ENCODE measurements around the gene SERPINB8.

SERPINB8 gene

GRCh38 chr18:63965716-63966330 lies 4.1 kb upstream of the SERPINB8 start:
- no peak for DNase-seq

DNA sequence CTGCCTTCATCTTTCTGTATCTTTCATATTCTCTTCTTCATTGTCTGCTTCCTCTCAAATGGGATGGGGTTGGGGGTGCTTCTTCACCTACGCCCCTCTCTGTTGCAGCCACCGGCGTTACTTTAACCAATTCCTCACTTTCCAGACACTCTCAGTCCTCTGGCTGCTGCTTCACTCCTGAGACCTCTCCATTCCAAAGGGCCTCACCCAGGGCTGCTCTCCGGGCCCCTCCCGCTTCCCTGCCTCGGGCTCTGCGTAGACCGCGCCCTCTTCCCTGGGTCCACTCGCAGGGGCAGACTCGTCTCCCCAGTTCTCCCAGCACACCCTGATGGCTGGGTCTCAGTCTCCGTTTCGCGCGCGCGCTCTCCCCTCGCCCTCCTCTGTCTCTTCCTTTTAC lies 926 bp downstream of the SERPINB8 start:
- no peak for DNase-seq

DNA sequence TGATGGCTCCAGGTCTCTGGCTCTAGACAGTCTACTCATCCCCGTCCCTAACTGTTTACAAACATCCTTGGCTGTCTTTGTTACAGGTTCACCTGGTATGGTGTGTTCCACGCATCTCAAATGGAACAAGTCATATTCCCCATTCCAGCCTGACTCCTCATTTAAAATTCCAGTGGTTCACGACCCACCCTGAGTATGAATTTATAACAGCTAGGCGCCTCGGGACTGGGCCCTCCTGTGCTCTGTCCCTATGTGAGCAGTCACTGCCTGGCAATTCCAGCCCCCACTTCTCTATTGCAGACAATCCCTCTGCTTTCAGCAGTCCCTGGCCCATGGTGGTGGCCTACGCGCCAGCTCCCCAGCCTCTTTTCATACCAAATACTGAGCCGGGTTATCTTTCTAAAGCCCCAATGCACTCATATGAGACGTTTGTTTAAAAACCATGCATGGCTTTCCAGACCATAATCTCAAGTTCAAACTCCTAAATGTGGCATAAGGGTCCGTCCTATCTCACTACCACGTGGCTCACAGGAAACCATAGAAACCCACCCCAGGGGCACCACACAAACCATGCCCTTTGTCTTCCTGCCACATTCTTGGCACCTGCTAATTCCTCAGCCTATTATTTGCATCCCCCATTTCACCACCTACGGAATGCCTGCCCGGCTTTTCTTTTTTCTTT lies 1.6 kb downstream of the SERPINB8 start:
- DNase-seq, result no peak

- DNase-seq, result no peak
Measured at GRCh38 chr18:63972002-63972376, 2.1 kb downstream of the SERPINB8 start.

GRCh38 chr18:63974991-63975390 lies 5.1 kb downstream of the SERPINB8 start:
- no peak for DNase-seq

- DNase-seq, result no peak
Measured at GRCh38 chr18:63975628-63976027, 5.7 kb downstream of the SERPINB8 start.

- no peak for DNase-seq
Measured at GRCh38 chr18:63977040-63977439, 7.2 kb downstream of the SERPINB8 start.

- peak; percentile 13 to 23 for DNase-seq
Measured at GRCh38 chr18:63979409-63979920, 9.6 kb downstream of the SERPINB8 start.

- DNase-seq, result no peak
Measured at GRCh38 chr18:63980027-63980426, 10.1 kb downstream of the SERPINB8 start.

GRCh38 chr18:63980896-63981460 lies 11.1 kb downstream of the SERPINB8 start:
- DNase-seq, result no peak

DNA sequence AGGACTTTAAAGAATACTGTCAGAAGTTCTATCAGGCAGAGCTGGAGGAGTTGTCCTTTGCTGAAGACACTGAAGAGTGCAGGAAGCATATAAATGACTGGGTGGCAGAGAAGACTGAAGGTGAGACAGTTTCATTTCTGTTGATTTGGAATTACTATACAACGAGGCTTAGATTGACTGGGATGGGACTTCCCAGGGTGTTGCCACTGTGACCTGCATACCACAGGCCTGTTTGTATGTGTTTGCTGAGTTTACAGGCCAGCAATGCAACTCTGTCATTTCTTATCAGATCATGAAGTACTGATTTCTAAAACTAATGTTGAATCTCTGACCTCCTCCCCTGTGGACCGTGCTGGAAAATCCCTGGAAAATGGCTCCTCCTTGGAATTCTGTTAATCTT lies 11.8 kb downstream of the SERPINB8 start:
- DNase-seq, result no peak

- DNase-seq, result no peak
Measured at GRCh38 chr18:63982361-63982760, 12.5 kb downstream of the SERPINB8 start.

GRCh38 chr18:63986885-63987284 lies 17.0 kb downstream of the SERPINB8 start:
- DNase-seq, result no peak

DNA sequence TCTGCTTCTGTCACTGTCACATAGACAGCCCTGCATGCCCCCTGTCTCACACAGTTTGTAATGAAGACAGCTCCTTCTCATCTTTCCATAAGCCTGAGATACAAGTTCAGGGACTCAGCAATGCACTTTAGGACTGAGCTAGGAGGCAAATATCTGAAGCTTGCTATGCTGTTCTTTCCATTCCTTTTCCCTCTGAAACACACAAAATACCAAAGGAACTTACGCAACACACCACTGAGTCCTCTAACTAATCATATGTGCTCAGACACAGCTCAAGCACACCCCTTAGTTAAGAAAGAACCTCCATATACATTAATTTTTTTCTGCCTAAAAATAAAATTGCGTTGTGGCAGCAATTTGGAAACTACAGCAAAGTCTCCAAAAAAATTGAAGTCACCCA lies 17.9 kb downstream of the SERPINB8 start:
- no peak for DNase-seq

GRCh38 chr18:63992751-63993150 lies 22.9 kb downstream of the SERPINB8 start:
- no peak for DNase-seq

DNA sequence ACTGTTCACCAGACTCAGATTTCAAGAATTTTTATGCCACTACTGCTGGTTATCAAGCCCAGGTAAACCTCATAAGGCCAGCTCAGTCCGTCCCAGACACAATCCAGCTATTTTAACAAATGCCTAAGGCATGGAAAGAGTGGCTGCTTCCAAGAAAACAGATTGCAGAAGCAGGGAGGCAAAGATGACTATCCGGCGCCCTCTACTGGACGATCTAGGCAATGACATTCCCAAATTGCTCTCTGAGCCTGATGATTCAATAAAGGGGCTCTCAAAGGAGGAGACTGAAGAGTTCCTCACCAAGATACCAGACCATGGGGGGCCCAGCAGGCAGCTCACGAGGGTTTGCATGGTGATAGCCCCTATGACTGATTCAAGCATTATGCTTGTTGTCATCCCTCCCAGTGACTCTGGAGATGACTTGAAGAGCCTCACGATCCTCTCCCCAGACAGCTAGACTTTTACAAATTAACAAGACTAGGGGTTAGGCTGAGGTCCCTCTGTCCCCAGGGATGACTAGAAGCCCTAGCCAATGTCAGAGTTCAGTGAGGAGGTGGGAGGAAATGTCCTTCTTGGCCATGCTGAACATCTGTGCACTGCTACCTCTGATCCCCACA lies 25.0 kb downstream of the SERPINB8 start:
- peak; percentile 14 to 35 for DNase-seq

DNA sequence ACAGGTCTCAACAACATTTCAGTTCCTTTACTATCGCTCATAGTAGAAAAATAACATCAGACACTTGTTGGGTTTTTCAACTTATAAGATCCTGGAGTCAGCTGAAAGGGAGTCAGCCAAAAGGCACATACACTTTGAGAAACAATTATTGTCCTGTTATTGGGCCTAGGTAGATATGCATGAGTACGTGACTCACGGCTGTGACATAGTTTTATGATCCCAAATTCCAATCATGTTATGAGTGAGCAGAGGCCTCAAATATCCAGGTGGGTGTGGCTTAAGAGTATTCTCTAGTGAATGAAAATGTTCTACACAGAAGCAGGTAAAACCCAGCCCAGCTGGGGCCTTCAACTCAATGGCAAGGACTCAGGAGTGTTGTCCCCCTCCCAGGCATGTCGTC lies 27.2 kb downstream of the SERPINB8 start:
- DNase-seq, result no peak

DNA sequence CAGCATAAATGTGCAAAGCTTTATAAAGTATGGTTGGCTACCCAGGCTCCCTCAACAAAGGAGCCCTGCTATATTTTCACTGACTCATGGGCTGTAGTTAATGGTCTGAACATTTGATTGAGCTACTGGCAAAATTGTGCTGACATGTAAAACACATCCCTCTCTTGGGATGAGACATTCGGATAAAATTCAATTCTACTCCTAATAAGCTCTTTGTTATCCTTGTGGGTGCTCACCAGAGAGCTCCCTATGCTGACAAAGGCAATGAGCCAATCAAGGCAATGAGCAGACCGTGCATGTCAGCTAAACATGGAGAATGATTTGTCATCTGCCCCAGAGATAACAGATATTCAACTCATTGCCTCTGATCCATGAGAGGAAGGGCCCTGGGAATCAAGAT lies 27.7 kb downstream of the SERPINB8 start:
- no peak for DNase-seq

GRCh38 chr18:63999871-64000270 lies 30.0 kb downstream of the SERPINB8 start:
- DNase-seq, result no peak

DNA sequence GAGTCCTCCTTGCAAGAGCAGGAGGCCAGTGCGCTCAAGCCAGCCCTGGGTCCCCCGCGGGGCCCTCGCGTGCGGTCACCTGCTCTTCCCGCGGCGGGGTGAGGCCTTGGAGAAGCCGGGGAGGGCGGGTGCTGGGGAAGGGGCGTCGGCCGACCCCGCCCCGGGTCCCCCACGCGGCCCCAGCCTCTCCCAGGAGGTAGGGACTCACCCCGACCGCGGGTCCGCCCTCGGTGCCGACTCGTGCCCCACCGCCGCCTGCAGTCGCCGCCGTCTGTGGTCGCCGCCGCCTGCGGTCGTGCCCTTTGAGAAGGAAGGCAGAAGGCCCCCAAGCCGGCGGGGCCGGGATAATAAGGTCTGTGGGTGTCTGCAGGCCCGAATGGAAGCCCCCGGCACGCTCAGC lies 32.7 kb downstream of the SERPINB8 start:
- no peak for DNase-seq

- no peak for DNase-seq
Measured at GRCh38 chr18:64009305-64009704, 39.4 kb downstream of the SERPINB8 start.

GRCh38 chr18:64011513-64011912 lies 41.6 kb downstream of the SERPINB8 start:
- no peak for DNase-seq

- DNase-seq, result no peak
Measured at GRCh38 chr18:64017870-64018269, 48.0 kb downstream of the SERPINB8 start.
